Measurements from ENCODE around the gene RNPEPL1. TPM values are rescaled to one million over a fixed set of nuclear protein-coding genes. Genes with fewer than 3 reads are reported as not detected.
"Not testable (repeated sequence)": the region's sequence is repeated elsewhere in the genome, so short reads cannot be mapped to it uniquely, and the experiment has no call there.

RNPEPL1 gene
- total RNA-seq, 1 donor from 2014 or later: 29.2 TPM

DNA sequence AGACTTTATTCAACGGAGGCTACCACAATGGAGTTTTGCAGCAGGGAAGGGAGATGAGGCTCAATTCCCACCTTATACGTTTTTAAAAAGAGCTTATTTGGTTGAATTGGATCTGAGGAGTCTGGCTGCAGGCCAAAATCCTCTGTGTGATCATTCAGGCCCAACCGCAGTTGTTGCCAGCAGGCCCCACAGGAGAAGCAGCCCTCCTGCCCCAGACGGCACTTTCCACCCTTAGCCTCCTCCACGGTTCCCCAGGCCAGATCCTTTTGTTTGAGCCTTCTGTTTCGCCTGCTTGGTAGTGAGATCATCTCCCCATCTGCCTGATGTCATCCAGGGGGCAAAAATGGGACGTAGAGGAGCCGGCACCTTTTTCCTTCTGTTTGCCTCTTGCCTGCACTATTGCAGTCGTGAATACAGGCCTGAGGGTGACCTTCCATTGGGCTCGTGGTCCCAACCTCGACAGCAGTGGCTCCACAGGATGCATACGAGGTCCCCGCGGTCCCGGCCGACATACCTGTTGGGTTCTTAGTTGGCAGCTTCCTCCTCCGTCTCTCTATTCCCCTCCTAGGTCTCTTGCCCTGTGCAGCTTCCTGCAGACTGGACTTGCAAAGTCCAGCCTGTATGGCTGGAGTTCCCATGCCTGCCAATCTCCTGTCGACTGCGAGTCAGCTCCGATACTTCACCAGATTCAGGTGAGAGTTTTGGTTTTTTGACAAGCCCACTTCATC, 47.7 kb downstream of the RNPEPL1 start:
- Mint-ChIP-seq H3K27me3 (ENCODE audit: unreplicated experiment) (peaks cover 4% of the 10 kb centered on the region), H3K4me1 (ENCODE audit: unreplicated experiment) (no peaks in the 10 kb centered on the region), H3K4me3 (ENCODE audit: unreplicated experiment) (no peak overlapping the region), H3K9me3 (ENCODE audit: unreplicated experiment) (no peaks in the 10 kb centered on the region), H3K36me3 (ENCODE audit: low read depth, unreplicated experiment) (peaks cover 3% of the 10 kb centered on the region), H3K27ac (ENCODE audit: unreplicated experiment) (no peak overlapping the region)
- no peak for DNase-seq (ENCODE audit: low spot score)
- TF ChIP-seq, protein P1, sequence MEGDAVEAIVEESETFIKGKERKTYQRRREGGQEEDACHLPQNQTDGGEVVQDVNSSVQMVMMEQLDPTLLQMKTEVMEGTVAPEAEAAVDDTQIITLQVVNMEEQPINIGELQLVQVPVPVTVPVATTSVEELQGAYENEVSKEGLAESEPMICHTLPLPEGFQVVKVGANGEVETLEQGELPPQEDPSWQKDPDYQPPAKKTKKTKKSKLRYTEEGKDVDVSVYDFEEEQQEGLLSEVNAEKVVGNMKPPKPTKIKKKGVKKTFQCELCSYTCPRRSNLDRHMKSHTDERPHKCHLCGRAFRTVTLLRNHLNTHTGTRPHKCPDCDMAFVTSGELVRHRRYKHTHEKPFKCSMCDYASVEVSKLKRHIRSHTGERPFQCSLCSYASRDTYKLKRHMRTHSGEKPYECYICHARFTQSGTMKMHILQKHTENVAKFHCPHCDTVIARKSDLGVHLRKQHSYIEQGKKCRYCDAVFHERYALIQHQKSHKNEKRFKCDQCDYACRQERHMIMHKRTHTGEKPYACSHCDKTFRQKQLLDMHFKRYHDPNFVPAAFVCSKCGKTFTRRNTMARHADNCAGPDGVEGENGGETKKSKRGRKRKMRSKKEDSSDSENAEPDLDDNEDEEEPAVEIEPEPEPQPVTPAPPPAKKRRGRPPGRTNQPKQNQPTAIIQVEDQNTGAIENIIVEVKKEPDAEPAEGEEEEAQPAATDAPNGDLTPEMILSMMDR (IDR thresholded peaks at IDR 0.05; ENCODE audit: unreplicated experiment): no peak

DNA sequence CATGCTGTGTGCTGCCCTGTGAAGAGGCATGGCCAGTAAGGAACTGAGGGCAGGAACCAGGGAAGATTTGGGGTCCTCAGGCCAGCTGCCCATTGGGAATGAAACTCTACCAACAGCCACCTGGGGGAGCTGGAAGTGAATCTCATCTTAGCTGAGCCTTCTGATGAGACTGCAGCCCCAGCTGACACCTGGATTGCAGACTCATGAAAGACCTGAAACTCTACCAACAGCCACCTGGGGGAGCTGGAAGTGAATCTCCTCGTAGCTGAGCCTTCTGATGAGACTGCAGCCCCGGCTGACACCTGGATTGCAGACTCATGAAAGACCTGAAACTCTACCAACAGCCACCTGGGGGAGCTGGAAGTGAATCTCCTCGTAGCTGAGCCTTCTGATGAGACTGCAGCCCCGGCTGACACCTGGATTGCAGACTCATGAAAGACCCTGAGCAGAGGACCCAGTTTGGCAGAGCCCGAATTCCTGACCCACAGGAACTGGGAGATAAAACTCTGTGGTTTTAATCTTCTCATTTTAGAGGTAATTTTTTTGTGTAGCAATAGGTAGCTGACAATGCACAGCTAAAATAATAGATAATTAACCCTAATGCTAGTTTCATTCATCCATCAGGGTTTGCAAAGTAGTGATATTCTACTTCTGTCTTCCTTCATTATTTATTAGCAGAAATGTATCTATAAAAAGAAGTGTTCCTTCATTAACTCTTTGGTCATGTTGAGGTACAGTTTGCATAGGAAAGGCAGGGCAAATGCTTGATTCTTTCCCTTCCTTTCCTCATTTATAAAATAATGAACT, 48.8 kb downstream of the RNPEPL1 start:
- not testable (repeated sequence) for H3K27ac Mint-ChIP-seq (ENCODE audit: unreplicated experiment); H3K4me1 Mint-ChIP-seq (ENCODE audit: unreplicated experiment); H3K27me3 Mint-ChIP-seq (ENCODE audit: unreplicated experiment); H3K9me3 Mint-ChIP-seq (ENCODE audit: unreplicated experiment); DNase-seq (ENCODE audit: low spot score); H3K4me3 Mint-ChIP-seq (ENCODE audit: unreplicated experiment); H3K36me3 Mint-ChIP-seq (ENCODE audit: low read depth, unreplicated experiment)

DNA sequence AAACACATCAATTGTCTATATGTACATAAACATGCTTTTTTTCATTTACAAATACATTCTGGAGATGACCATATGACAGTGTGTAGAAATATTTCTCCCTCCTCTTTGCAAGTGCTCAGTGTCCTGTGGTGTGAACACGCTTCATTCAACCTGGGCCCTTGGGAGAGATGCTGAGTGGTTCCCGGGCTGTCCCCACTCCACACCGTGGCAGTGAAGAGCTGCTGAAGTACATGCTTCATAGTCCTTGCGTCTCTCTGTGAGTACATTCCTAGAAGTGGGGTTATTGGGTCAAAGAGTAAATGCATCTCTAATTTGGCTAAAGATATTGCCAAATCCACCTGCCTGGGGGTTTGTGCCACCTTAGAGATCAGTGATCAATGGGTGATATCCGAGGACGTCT, 50.5 kb downstream of the RNPEPL1 start:
- TF ChIP-seq, protein P1 (IDR thresholded peaks at IDR 0.05; ENCODE audit: unreplicated experiment): no peak
- H3K4me3 Mint-ChIP-seq (ENCODE audit: unreplicated experiment): no peak overlapping the region
- peaks cover 5% of the 10 kb centered on the region for H3K4me1 Mint-ChIP-seq (ENCODE audit: unreplicated experiment)
- peaks cover 10% of the 10 kb centered on the region for H3K27me3 Mint-ChIP-seq (ENCODE audit: unreplicated experiment)
- DNase-seq (ENCODE audit: low spot score): no peak
- H3K36me3 Mint-ChIP-seq (ENCODE audit: low read depth, unreplicated experiment): peaks cover 6% of the 10 kb centered on the region
- no peak overlapping the region for H3K27ac Mint-ChIP-seq (ENCODE audit: unreplicated experiment)
- H3K9me3 Mint-ChIP-seq (ENCODE audit: unreplicated experiment): no peaks in the 10 kb centered on the region

DNA sequence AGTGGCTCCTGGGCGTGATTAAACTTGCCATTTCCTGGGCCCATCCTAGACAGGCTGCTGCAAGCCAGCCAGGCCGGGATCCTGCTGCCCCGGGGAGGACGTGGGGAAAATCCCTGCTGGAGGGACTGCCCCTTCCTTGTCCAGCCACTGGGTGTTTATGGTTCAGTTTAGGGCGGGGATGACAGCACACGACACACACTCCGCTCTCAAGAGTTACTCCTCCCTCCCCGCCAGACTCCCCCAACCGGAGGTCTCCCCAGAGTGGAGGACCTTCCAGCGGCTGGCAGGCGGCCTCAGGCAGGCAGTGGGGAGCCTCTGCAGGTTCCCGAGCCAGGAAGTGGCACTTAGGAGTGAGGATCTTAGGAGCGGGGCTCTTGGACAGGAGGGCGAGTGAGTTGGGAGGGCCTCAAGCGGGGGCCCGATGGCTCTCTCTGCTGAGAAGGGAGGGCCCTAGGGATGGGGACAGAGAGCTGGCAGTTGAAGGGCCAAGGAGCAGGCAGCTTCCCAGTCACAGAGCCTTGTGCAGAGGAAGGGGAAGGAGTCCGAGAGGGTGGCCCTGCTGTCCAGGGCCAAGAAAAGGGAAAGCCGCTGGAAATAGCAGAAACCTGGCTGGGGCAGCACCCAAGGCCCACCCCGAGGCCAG, 51.3 kb downstream of the RNPEPL1 start:
- H3K27ac Mint-ChIP-seq (ENCODE audit: unreplicated experiment): no peak overlapping the region
- H3K36me3 Mint-ChIP-seq (ENCODE audit: low read depth, unreplicated experiment): peaks cover 6% of the 10 kb centered on the region
- H3K4me3 Mint-ChIP-seq (ENCODE audit: unreplicated experiment): no peak overlapping the region
- peaks cover 10% of the 10 kb centered on the region for H3K27me3 Mint-ChIP-seq (ENCODE audit: unreplicated experiment)
- TF ChIP-seq, protein P1 (IDR thresholded peaks at IDR 0.05; ENCODE audit: unreplicated experiment): no peak
- H3K9me3 Mint-ChIP-seq (ENCODE audit: unreplicated experiment): no peaks in the 10 kb centered on the region
- no peak for DNase-seq (ENCODE audit: low spot score)
- H3K4me1 Mint-ChIP-seq (ENCODE audit: unreplicated experiment): peaks cover 5% of the 10 kb centered on the region

- TF ChIP-seq, protein P1 (IDR thresholded peaks at IDR 0.05; ENCODE audit: unreplicated experiment): no peak
- H3K4me3 Mint-ChIP-seq (ENCODE audit: unreplicated experiment): no peak overlapping the region
- H3K27ac Mint-ChIP-seq (ENCODE audit: unreplicated experiment): no peak overlapping the region
- DNase-seq (ENCODE audit: low spot score): no peak
- no peaks in the 10 kb centered on the region for H3K9me3 Mint-ChIP-seq (ENCODE audit: unreplicated experiment)
- H3K27me3 Mint-ChIP-seq (ENCODE audit: unreplicated experiment): peaks cover 10% of the 10 kb centered on the region
- H3K36me3 Mint-ChIP-seq (ENCODE audit: low read depth, unreplicated experiment): peaks cover 6% of the 10 kb centered on the region
- peaks cover 5% of the 10 kb centered on the region for H3K4me1 Mint-ChIP-seq (ENCODE audit: unreplicated experiment)
Measured at GRCh38 chr2:240620149-240620731, 52.0 kb downstream of the RNPEPL1 start.

Measured in endothelial cell (in vitro differentiated cells).